Endodermal cell (in vitro differentiated cells): Measurements from ENCODE around the gene ATP4B. TPM values are rescaled to one million over a fixed set of nuclear protein-coding genes. Genes with fewer than 3 reads are reported as not detected.
A peak's percentile ranks its signal among the peaks of the same experiment; 100 is the strongest.

Source experiments
- DNase-seq: peaks from one replicate; pipeline ENCODE4 v3.0.0-alpha.2; 2017
- H3K27ac ChIP-seq: 2 replicates; pipeline ENCODE4 v1.5.1; 2013; ENCODE audit warnings: mild to moderate bottlenecking, low read depth, low read length, moderate library complexity
- H3K27me3 ChIP-seq: 2 replicates; pipeline ENCODE4 v1.6.1; 2013; ENCODE audit warnings: mild to moderate bottlenecking, low read length, moderate library complexity; ENCODE audit not compliant: insufficient read depth, control insufficient read depth, poor library complexity, severe bottlenecking
- H3K36me3 ChIP-seq: 2 replicates; pipeline ENCODE4 v1.7.0; 2013; ENCODE audit warnings: mild to moderate bottlenecking, low read length, moderate library complexity; ENCODE audit not compliant: control insufficient read depth, insufficient read depth
- H3K4me1 ChIP-seq: one replicate; pipeline ENCODE4 v1.7.0; 2013; ENCODE audit warnings: low read length; ENCODE audit not compliant: control insufficient read depth, insufficient read depth
- H3K4me3 ChIP-seq: 2 replicates; pipeline ENCODE4 v1.5.1; 2013; ENCODE audit warnings: mild to moderate bottlenecking, low read length, moderate library complexity
- H3K9ac ChIP-seq: 2 replicates; pipeline ENCODE4 v1.6.1; 2013; ENCODE audit warnings: mild to moderate bottlenecking, low read length, moderate library complexity; ENCODE audit not compliant: poor library complexity, severe bottlenecking; ENCODE audit errors: extremely low read depth
- H3K9me3 ChIP-seq: 2 replicates; pipeline ENCODE4 v1.6.1; 2013; ENCODE audit warnings: mild to moderate bottlenecking, low read length, moderate library complexity; ENCODE audit not compliant: control insufficient read depth
- H3K27ac Mint-ChIP-seq: 2 replicates; pipeline ENCODE4 v1.8.0; 2020; ENCODE audit warnings: mixed read lengths
- H3K27me3 Mint-ChIP-seq: 2 replicates; pipeline ENCODE4 v1.8.0; 2021; ENCODE audit warnings: mild to moderate bottlenecking, mixed read lengths; ENCODE audit not compliant: insufficient read depth
- H3K36me3 Mint-ChIP-seq: 2 replicates; pipeline ENCODE4 v1.8.0; 2020; ENCODE audit warnings: low read depth, mixed read lengths
- H3K4me1 Mint-ChIP-seq: 2 replicates; pipeline ENCODE4 v1.8.0; 2020; ENCODE audit warnings: mixed read lengths
- H3K4me3 Mint-ChIP-seq: 2 replicates; pipeline ENCODE4 v1.8.0; 2020; ENCODE audit warnings: mild to moderate bottlenecking, moderate library complexity, mixed read lengths
- H3K9me3 Mint-ChIP-seq: 2 replicates; pipeline ENCODE4 v1.8.0; 2020; ENCODE audit warnings: mild to moderate bottlenecking, mixed read lengths
- CTCF ChIP-seq: fragments of 200-600 bp; sonication (generic); conservative IDR thresholded peaks from 2 replicates; pipeline ENCODE4 v1.5.0; 2021; ENCODE audit warnings: antibody characterized with exemption, mild to moderate bottlenecking
- WGBS, 2 experiments: methylation state at CpG; one replicate each; pipeline versions ENCODE4 v1.1.5 to v1.1.7; 2013; ENCODE audit warnings: missing lambda C conversion rate in 2 of 2, mixed read lengths in 1 of 2; ENCODE audit not compliant: insufficient coverage in 1 of 2, insufficient read length in 1 of 2; 5-methylcytosine and 5-hydroxymethylcytosine counted together
- total RNA-seq, 2 donors: library from RNA; stranded (reverse); fragmentation: NEBNext Ultra II Directional in 1 of 2; extraction: Animal tissue kit (Norgen Biotek cat#: 25700) in 1 of 2; gene quantifications; 2 replicates in 1 of 2; 3 replicates in 1 of 2; pipeline ENCODE4 v1.2.1, GENCODE V29; 2021

Gene ATP4B
- total RNA-seq, 2 donors from 2014 or later: not detected

DNA sequence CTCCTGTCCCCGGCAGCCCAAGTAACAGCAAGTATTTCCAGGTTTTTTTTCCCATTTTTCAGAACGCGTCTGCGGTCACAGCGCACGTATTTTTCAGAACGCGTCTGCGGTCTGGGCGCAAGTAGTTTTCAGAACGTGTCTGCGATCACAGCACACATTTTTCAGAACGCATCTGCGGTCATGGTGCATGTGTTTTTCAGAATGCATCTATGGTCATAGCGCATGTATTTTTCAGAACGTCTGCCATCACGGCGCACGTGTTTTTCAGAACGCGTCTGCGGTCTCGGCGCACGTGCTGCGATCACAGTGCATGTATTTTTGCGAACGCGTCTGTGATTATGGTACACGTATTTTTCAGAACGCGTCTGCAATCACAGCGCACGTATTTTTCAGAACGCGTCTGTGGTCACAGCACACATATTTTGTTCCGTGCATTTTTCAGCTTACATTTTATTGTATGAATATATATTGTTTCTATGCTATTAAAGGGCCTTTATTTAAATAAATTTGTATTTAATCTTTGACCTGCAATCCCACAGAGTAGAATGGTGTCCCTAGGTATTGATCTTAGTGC is 19.7 kb downstream of the ATP4B start:
- DNase-seq: peak; percentile 11
- H3K27ac ChIP-seq: no peak overlapping the region
- no peak overlapping the region for H3K4me3 ChIP-seq
- no peaks in the 10 kb centered on the region for H3K4me1 Mint-ChIP-seq
- peaks cover 41% of the 10 kb centered on the region for H3K9me3 ChIP-seq
- no peak overlapping the region for H3K9ac ChIP-seq
- no peak overlapping the region for H3K4me3 Mint-ChIP-seq
- no peaks in the 10 kb centered on the region for H3K27me3 Mint-ChIP-seq
- peaks cover 88% of the 10 kb centered on the region for H3K36me3 Mint-ChIP-seq
- WGBS, 2 experiments: 95 to 98% methylated on average over 33 to 36 of the region's 37 CpGs
- no peaks in the 10 kb centered on the region for H3K4me1 ChIP-seq
- no peaks in the 10 kb centered on the region for H3K27me3 ChIP-seq
- peaks cover 29% of the 10 kb centered on the region for H3K9me3 Mint-ChIP-seq
- H3K27ac Mint-ChIP-seq: no peak overlapping the region
- TF ChIP-seq CTCF: no peak
- peaks cover 92% of the 10 kb centered on the region for H3K36me3 ChIP-seq

DNA sequence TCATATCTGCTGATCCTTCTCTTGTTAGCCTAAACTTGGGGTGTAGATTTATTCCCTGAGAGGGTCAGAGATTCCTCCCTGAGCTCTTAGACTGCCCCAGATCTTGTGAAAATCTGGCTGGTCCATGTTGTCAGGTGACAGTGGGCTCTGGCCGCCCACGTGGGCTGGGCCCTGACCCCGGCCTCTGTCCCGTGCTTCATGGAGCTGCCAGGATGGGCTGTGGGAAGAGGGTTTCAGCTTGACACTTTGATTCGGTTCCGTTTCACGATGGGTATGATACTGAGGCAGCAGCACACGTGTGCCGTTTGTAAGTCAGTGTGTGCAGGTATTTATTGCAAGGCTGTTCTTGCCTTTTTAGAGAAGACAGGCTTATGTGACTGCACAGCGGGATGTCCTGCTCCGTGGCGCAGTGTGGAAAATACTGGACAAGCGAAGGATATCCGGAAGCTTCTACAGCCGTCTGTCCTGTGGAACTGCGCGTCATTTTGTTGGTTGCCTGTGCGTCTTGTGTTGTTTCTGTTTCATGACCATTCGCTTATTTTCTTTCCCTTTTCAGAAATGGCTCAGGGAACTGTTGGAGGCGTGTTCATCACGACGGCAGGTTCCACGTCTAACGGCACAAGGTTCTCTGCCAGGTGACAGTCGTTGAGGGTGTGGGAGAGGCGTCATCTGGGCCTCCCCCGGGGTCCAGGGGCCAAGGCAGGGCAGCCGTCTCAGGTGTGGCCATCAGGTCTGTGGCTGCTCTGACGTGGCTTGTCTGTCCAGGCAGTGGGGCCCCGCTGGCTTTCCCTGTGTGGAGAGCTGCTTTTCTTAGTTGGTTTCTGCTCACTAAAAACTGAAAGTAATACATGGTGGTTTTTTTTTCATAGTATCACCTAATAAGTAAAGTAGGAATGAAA is 20.5 kb downstream of the ATP4B start:
- H3K4me1 Mint-ChIP-seq: no peaks in the 10 kb centered on the region

More for the DNA sequence above, 20.5 kb downstream of the ATP4B start:
- 94 to 95% methylated on average over 17 to 30 of the region's 30 CpGs for WGBS, 2 experiments
- Histone ChIP-seq H3K4me1 (no peaks in the 10 kb centered on the region), H3K9me3 (peaks cover 33% of the 10 kb centered on the region), H3K27me3 (no peaks in the 10 kb centered on the region), H3K27ac (no peak overlapping the region), H3K9ac (no peak overlapping the region), H3K4me3 (no peak overlapping the region), H3K36me3 (peaks cover 92% of the 10 kb centered on the region)
- H3K36me3 Mint-ChIP-seq: peaks cover 88% of the 10 kb centered on the region
- H3K27me3 Mint-ChIP-seq: no peaks in the 10 kb centered on the region
- DNase-seq: peak; percentile 35
- no peak for TF ChIP-seq CTCF
- H3K4me3 Mint-ChIP-seq: no peak overlapping the region
- H3K9me3 Mint-ChIP-seq: peaks cover 23% of the 10 kb centered on the region
- H3K27ac Mint-ChIP-seq: no peak overlapping the region
